Suppressor macrophage treated with lipopolysaccharide for 4 hours (primary cell): ENCODE measurements around the gene DNAJC30.
"Not testable (repeated sequence)": the region's sequence is repeated elsewhere in the genome, so short reads cannot be mapped to it uniquely, and the experiment has no call there.

Source experiments
- DNase-seq: peaks from one replicate; pipeline ENCODE4 v3.0.0-alpha.2; 2020

The DNAJC30 gene

GRCh38 chr7:73680501-73680900 is 2.8 kb downstream of the DNAJC30 start:
- DNase-seq, result no peak

- no peak for DNase-seq
Measured at GRCh38 chr7:73679709-73680108, 3.5 kb downstream of the DNAJC30 start.

GRCh38 chr7:73678862-73679261 is 4.4 kb downstream of the DNAJC30 start:
- DNase-seq, result no peak

GRCh38 chr7:73676062-73676461 is 7.2 kb downstream of the DNAJC30 start:
- not testable (repeated sequence) for DNase-seq

- DNase-seq, result no peak
Measured at GRCh38 chr7:73674468-73675124, 8.7 kb downstream of the DNAJC30 start.

- no peak for DNase-seq
Measured at GRCh38 chr7:73671857-73672445, 11.3 kb downstream of the DNAJC30 start.

GRCh38 chr7:73671322-73671661 is 12.0 kb downstream of the DNAJC30 start:
- no peak for DNase-seq

- DNase-seq, result no peak
Measured at GRCh38 chr7:73669858-73670385, 13.3 kb downstream of the DNAJC30 start.

- no peak for DNase-seq
Measured at GRCh38 chr7:73669288-73669701, 14.0 kb downstream of the DNAJC30 start.

GRCh38 chr7:73668886-73669230 is 14.4 kb downstream of the DNAJC30 start:
- DNase-seq, result no peak

- no peak for DNase-seq
Measured at GRCh38 chr7:73668103-73668885, 15.0 kb downstream of the DNAJC30 start.

GRCh38 chr7:73667344-73668102 is 15.7 kb downstream of the DNAJC30 start, which contains the start of gene VPS37D:
Gene VPS37D (plus strand): TSS chr7:73667831. CDS start chr7:73667959, 128 bp downstream.
- peak; percentile 95 for DNase-seq

- no peak for DNase-seq
Measured at GRCh38 chr7:73663033-73663432, 20.2 kb downstream of the DNAJC30 start.

- not testable (repeated sequence) for DNase-seq
Measured at GRCh38 chr7:73660594-73660993, 22.7 kb downstream of the DNAJC30 start.

- DNase-seq, result no peak
Measured at GRCh38 chr7:73659983-73660382, 23.3 kb downstream of the DNAJC30 start.

GRCh38 chr7:73655309-73655708 is 27.9 kb downstream of the DNAJC30 start:
- DNase-seq, result not testable (repeated sequence)

- no peak for DNase-seq
Measured at GRCh38 chr7:73652541-73652949, 30.7 kb downstream of the DNAJC30 start.

- no peak for DNase-seq
Measured at GRCh38 chr7:73650524-73650923, 32.7 kb downstream of the DNAJC30 start.

- no peak for DNase-seq
Measured at GRCh38 chr7:73649576-73649975, 33.7 kb downstream of the DNAJC30 start.

GRCh38 chr7:73648593-73649332 is 34.5 kb downstream of the DNAJC30 start:
- no peak for DNase-seq

- DNase-seq, result no peak
Measured at GRCh38 chr7:73647725-73648592, 35.3 kb downstream of the DNAJC30 start.
